ENCODE results near the gene LPO. TPM values are rescaled to one million over a fixed set of nuclear protein-coding genes. Genes with fewer than 3 reads are reported as not detected.

The LPO gene
- total and polyA plus RNA-seq, 2 experiments from 2014 or later: 0.29 to 1.0 TPM

DNA sequence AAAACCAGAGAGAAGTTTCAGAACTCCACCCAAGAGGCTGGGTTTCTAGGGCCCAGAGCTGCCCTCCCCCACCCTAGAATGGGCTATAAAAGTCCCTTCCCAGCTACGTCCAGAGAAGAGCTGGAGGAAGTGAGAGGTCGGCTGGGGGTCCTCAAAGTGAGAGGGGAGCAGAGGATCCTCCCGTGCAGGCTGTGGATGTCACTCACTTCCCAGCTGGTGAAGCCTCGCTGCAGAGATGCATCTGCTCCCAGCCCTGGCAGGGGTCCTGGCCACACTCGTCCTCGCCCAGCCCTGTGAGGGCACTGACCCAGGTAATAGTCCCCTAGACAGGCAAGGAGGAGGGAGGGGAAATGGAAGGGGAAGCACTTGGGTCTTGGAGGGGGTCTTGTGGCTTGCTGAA lies 45.8 kb upstream of the LPO start, which contains the start of gene EPX:
Gene EPX, plus strand, starts transcription at position 115 of the 400 bp plus-strand sequence. Its CDS starts 121 bp downstream, at position 236.
- no peaks in the 10 kb centered on the region for H4K20me1 ChIP-seq (ENCODE audit: insufficient read depth, poor library complexity, severe bottlenecking)
- H3K36me3 ChIP-seq (replicated peaks; ENCODE audit: insufficient read depth, low read depth): no peaks in the 10 kb centered on the region
- no peak within 1 kb of the TSS for H2AFZ ChIP-seq
- TF ChIP-seq EZH2 (IDR thresholded peaks at IDR 0.05; ENCODE audit: borderline replicate concordance): no peak
- no peak for TF ChIP-seq CTCF (IDR thresholded peaks at IDR 0.05; ENCODE audit: poor library complexity)
- TF ChIP-seq EZH2phosphoT487 (IDR thresholded peaks at IDR 0.05; ENCODE audit: low read depth, severe bottlenecking, unreplicated experiment): no peak
- no peaks in the 10 kb centered on the region for H3K4me1 ChIP-seq (ENCODE audit: insufficient read depth)
- DNase-seq (ENCODE audit: low spot score): no peak
- no peak within 1 kb of the TSS for H3K4me3 ChIP-seq
- no peak within 1 kb of the TSS for H3K4me2 ChIP-seq
- no peaks in the 10 kb centered on the region for H3K9me2 ChIP-seq (replicated peaks; ENCODE audit: insufficient read depth)
- H3K9me3 ChIP-seq (ENCODE audit: low read depth): no peaks in the 10 kb centered on the region
- no peak within 1 kb of the TSS for H3K27ac ChIP-seq
- no peaks in the 10 kb centered on the region for H3K79me2 ChIP-seq
- WGBS (ENCODE audit: low lambda C conversion rate, missing lambda C conversion rate): 65% methylated on average over 5 of the region's 6 CpGs
- peaks cover 4% of the 10 kb centered on the region for H3K27me3 ChIP-seq

GRCh38 chr17:58193641-58194255 lies 44.6 kb upstream of the LPO start:
- Histone ChIP-seq H3K9me3 (ENCODE audit: low read depth) (no peaks in the 10 kb centered on the region), H3K36me3 (replicated peaks; ENCODE audit: insufficient read depth, low read depth) (no peaks in the 10 kb centered on the region), H3K4me3 (no peak overlapping the region), H3K27ac (no peak overlapping the region), H3K4me2 (no peak overlapping the region), H3K9me2 (replicated peaks; ENCODE audit: insufficient read depth) (no peaks in the 10 kb centered on the region), H3K79me2 (no peaks in the 10 kb centered on the region), H2AFZ (no peak overlapping the region), H3K4me1 (ENCODE audit: insufficient read depth) (no peaks in the 10 kb centered on the region), H4K20me1 (ENCODE audit: insufficient read depth, poor library complexity, severe bottlenecking) (no peaks in the 10 kb centered on the region), H3K27me3 (peaks cover 4% of the 10 kb centered on the region)
- TF ChIP-seq EZH2 (IDR thresholded peaks at IDR 0.05; ENCODE audit: borderline replicate concordance) (no peak), EZH2phosphoT487 (IDR thresholded peaks at IDR 0.05; ENCODE audit: low read depth, severe bottlenecking, unreplicated experiment) (no peak), CTCF (IDR thresholded peaks at IDR 0.05; ENCODE audit: poor library complexity) (no peak)
- no peak for DNase-seq (ENCODE audit: low spot score)
- WGBS (ENCODE audit: low lambda C conversion rate, missing lambda C conversion rate): 83% methylated on average over 18 of the region's 18 CpGs

GRCh38 chr17:58195518-58196123 lies 42.8 kb upstream of the LPO start:
- Histone ChIP-seq H4K20me1 (ENCODE audit: insufficient read depth, poor library complexity, severe bottlenecking) (no peaks in the 10 kb centered on the region), H3K9me3 (ENCODE audit: low read depth) (no peaks in the 10 kb centered on the region), H3K27me3 (peaks cover 4% of the 10 kb centered on the region), H3K9me2 (replicated peaks; ENCODE audit: insufficient read depth) (no peaks in the 10 kb centered on the region), H3K79me2 (no peaks in the 10 kb centered on the region), H3K36me3 (replicated peaks; ENCODE audit: insufficient read depth, low read depth) (no peaks in the 10 kb centered on the region), H3K27ac (no peak overlapping the region), H3K4me2 (no peak overlapping the region), H3K4me1 (ENCODE audit: insufficient read depth) (no peaks in the 10 kb centered on the region), H3K4me3 (no peak overlapping the region), H2AFZ (no peak overlapping the region)
- 81% methylated on average over 5 of the region's 5 CpGs for WGBS (ENCODE audit: low lambda C conversion rate, missing lambda C conversion rate)
- TF ChIP-seq EZH2phosphoT487 (IDR thresholded peaks at IDR 0.05; ENCODE audit: low read depth, severe bottlenecking, unreplicated experiment) (no peak), EZH2 (IDR thresholded peaks at IDR 0.05; ENCODE audit: borderline replicate concordance) (no peak), CTCF (IDR thresholded peaks at IDR 0.05; ENCODE audit: poor library complexity) (no peak)
- no peak for DNase-seq (ENCODE audit: low spot score)

All from hepatocyte (in vitro differentiated cells).